Adipocyte (in vitro differentiated cells): ENCODE measurements around the gene FAM200C.

Source experiments
- DNase-seq: peaks from one replicate; pipeline ENCODE4 v3.0.0-alpha.2; 2015; ENCODE audit warnings: low read depth
- H3K27me3 ChIP-seq: replicated peaks from 2 replicates; pipeline ENCODE4 v1.7.0; 2013; ENCODE audit warnings: mild to moderate bottlenecking, low read length, moderate library complexity; ENCODE audit not compliant: control insufficient read depth, insufficient read depth
- H3K36me3 ChIP-seq: 2 replicates; pipeline ENCODE4 v1.7.0; 2013; ENCODE audit warnings: low read length, mild to moderate bottlenecking, moderate library complexity; ENCODE audit not compliant: control insufficient read depth, insufficient read depth, severe bottlenecking
- H3K4me1 ChIP-seq: 2 replicates; pipeline ENCODE4 v1.7.0; 2013; ENCODE audit warnings: mild to moderate bottlenecking, low read length, moderate library complexity; ENCODE audit not compliant: control insufficient read depth, insufficient read depth
- H3K4me3 ChIP-seq: 2 replicates; pipeline ENCODE4 v1.7.0; 2013; ENCODE audit warnings: mild to moderate bottlenecking, low read length, moderate library complexity
- H3K9ac ChIP-seq: 2 replicates; pipeline ENCODE4 v1.7.0; 2013; ENCODE audit warnings: mild to moderate bottlenecking, low read length, moderate library complexity
- H3K9me3 ChIP-seq: 2 replicates; pipeline ENCODE4 v1.7.0; 2013; ENCODE audit warnings: mild to moderate bottlenecking, low read length, moderate library complexity; ENCODE audit not compliant: control insufficient read depth

The FAM200C gene

DNA sequence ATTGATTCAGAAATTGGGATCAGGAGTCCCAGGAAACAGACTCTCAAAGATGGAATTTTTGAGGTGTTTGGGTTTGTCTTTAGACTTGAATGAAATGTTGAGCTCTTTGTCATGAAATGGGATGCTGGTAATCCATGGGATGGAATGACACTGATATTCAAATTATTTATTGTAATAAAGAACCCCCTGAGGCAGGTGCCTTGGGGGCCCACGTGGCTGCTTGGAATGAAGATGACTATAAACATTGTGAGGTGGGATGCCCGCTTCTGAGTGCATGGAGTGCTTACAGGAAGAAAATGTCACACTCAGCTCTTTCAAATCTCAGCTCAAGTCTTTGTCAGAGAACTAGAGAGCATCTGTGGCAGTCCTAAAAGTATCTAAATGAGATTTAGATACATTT, 19.8 kb downstream of the FAM200C start:
- no peak for DNase-seq
- Histone ChIP-seq H3K9me3 (no peaks in the 10 kb centered on the region), H3K36me3 (no peaks in the 10 kb centered on the region), H3K9ac (no peak overlapping the region), H3K4me1 (no peaks in the 10 kb centered on the region), H3K27me3 (peaks cover 2% of the 10 kb centered on the region), H3K4me3 (no peak overlapping the region)

GRCh38 chr5:160379511-160379910, 20.3 kb downstream of the FAM200C start:
- Histone ChIP-seq H3K4me1 (no peaks in the 10 kb centered on the region), H3K36me3 (no peaks in the 10 kb centered on the region), H3K4me3 (no peak overlapping the region), H3K9ac (no peak overlapping the region), H3K27me3 (peaks cover 6% of the 10 kb centered on the region), H3K9me3 (no peaks in the 10 kb centered on the region)
- no peak for DNase-seq

- H3K36me3 ChIP-seq = no peaks in the 10 kb centered on the region
- no peak for DNase-seq
Measured at GRCh38 chr5:160378330-160378729, 21.5 kb downstream of the FAM200C start.

GRCh38 chr5:160377651-160378050, 22.2 kb downstream of the FAM200C start:
- Histone ChIP-seq H3K4me3 (no peak overlapping the region), H3K9ac (no peak overlapping the region), H3K36me3 (no peaks in the 10 kb centered on the region), H3K27me3 (peaks cover 20% of the 10 kb centered on the region), H3K4me1 (no peaks in the 10 kb centered on the region), H3K9me3 (no peaks in the 10 kb centered on the region)
- no peak for DNase-seq

More at GRCh38 chr5:160378330-160378729, 21.5 kb downstream of the FAM200C start:
- no peaks in the 10 kb centered on the region for H3K4me1 ChIP-seq
- no peaks in the 10 kb centered on the region for H3K9me3 ChIP-seq
- H3K4me3 ChIP-seq = no peak overlapping the region
- no peak overlapping the region for H3K9ac ChIP-seq
- H3K27me3 ChIP-seq = peaks cover 16% of the 10 kb centered on the region

DNA sequence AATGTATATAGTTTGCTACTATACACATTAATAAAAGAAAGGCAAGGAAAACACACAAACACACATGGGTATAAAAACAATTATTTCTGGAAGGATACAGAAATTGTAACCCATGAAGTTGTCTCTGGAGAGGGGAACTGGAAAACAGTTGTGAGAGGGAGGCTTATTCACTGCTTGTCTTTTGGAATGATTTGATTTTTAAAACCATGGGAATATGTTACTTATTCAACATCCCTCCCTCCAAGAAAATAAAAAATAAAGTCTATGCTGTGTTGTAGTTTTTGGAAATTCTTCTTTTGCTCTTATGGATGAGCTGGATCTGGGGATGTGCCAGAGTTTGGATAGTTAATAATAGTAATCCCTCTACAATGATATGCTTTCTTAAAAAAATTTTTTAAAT, 23.4 kb downstream of the FAM200C start:
- H3K4me3 ChIP-seq = no peak overlapping the region
- peaks cover 27% of the 10 kb centered on the region for H3K27me3 ChIP-seq
- H3K4me1 ChIP-seq = no peaks in the 10 kb centered on the region
- DNase-seq = no peak
- H3K36me3 ChIP-seq = no peaks in the 10 kb centered on the region
- H3K9me3 ChIP-seq = no peaks in the 10 kb centered on the region
- H3K9ac ChIP-seq = no peak overlapping the region

DNA sequence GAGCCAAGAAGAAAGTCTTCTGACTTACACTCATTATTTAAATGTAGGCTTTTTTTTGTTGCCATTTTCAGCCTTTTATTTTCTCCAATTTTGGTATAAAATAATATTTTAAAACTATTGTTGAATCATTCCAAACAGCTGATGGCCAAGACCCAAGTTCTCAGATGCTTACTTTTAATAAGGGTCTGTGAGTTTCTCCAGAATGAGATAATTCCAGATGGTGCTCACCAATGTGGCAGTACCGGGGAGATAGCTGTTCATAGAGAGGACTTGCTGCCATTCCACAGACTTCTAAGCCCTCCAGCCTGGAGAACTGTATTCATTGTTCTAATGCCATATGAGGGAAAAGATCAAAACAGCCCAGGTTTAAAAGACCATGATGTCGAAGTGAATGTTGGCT, 24.2 kb downstream of the FAM200C start:
- H3K4me1 ChIP-seq = no peaks in the 10 kb centered on the region
- H3K27me3 ChIP-seq = peaks cover 31% of the 10 kb centered on the region
- no peak overlapping the region for H3K9ac ChIP-seq
- no peaks in the 10 kb centered on the region for H3K36me3 ChIP-seq
- H3K9me3 ChIP-seq = no peaks in the 10 kb centered on the region
- DNase-seq = no peak
- H3K4me3 ChIP-seq = no peak overlapping the region

- Histone ChIP-seq H3K4me3 (no peak overlapping the region), H3K9me3 (no peaks in the 10 kb centered on the region), H3K4me1 (no peaks in the 10 kb centered on the region), H3K36me3 (no peaks in the 10 kb centered on the region), H3K27me3 (peaks cover 31% of the 10 kb centered on the region), H3K9ac (no peak overlapping the region)
- DNase-seq = peak; percentile 41
Measured at GRCh38 chr5:160375166-160375565, 24.7 kb downstream of the FAM200C start.

DNA sequence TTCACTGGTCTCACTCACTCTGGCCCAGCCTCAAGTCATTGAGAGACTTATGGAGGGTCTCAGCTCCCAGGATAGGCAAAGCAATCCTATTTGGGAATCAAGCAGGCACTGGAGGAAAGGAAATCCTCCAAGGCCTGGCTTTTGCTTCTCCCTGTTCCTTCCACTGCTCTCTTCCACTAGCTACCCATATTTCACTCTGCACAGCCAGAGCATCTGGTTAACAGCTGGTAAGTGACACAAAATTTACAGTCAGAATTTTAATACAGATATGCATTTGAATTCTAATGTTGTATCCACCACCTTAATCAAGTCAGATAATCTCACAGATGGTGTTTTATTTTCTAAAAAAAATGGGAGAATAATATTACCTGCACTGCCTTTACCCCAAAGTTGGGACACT, 28.6 kb downstream of the FAM200C start:
- Histone ChIP-seq H3K36me3 (no peaks in the 10 kb centered on the region), H3K9me3 (peaks cover 5% of the 10 kb centered on the region), H3K4me3 (no peak overlapping the region), H3K27me3 (peaks cover 37% of the 10 kb centered on the region), H3K4me1 (peaks cover 3% of the 10 kb centered on the region), H3K9ac (no peak overlapping the region)
- no peak for DNase-seq

- peaks cover 5% of the 10 kb centered on the region for H3K9me3 ChIP-seq
- H3K27me3 ChIP-seq = peaks cover 37% of the 10 kb centered on the region
- peak overlapping the region; percentile 75 for H3K4me3 ChIP-seq
- H3K9ac ChIP-seq = no peak overlapping the region
- H3K4me1 ChIP-seq = peaks cover 3% of the 10 kb centered on the region
- H3K36me3 ChIP-seq = no peaks in the 10 kb centered on the region
- DNase-seq = no peak
Measured at GRCh38 chr5:160370713-160371034, 29.2 kb downstream of the FAM200C start.

DNA sequence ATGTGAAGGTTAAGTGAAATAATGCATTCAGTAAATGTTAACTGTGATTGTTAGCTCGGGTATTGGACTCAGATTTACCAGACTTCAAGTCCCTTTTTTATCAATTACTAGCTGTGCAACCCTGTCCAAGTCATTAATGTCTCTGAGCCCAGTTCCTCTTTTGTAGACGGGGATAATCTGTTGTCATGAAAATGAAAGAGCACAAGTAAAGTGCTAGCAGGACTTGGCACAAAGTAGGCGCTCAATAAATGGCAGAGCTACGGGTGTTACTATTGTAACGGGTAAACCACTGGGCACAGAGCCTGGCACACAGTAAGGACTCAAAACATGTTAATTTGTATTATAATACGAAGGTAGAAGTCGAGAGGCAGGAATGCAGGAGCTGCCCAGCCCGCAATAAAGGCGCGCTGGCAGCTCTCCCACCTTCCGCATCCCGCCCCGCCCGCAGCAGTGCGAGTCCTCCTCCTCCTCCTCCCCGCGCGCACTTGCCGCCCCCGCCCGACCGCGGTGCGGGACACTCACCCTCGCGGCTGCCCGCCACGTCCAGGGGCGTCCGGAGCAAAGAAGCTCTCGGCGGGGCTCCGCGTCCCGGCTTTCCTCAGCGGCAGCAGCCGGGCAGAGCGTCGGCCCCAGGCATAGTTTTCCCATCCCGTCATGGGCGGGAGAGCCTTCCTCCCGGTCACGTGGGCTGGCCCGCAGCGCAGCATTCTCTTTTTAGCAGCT, 29.7 kb downstream of the FAM200C start, which contains the start of gene C1QTNF2:
TSS of gene C1QTNF2 (minus strand) at position 637 of the 723 bp plus-strand sequence. CDS start 15,615 bp downstream, outside the sequence.
- peak; percentile 86 for DNase-seq
- Histone ChIP-seq H3K4me3 (peak within 1 kb of the TSS; percentile 75), H3K36me3 (no peaks in the 10 kb centered on the region), H3K4me1 (peaks cover 3% of the 10 kb centered on the region), H3K9ac (peak within 1 kb of the TSS; percentile 37), H3K9me3 (peaks cover 5% of the 10 kb centered on the region), H3K27me3 (peaks cover 37% of the 10 kb centered on the region)

DNA sequence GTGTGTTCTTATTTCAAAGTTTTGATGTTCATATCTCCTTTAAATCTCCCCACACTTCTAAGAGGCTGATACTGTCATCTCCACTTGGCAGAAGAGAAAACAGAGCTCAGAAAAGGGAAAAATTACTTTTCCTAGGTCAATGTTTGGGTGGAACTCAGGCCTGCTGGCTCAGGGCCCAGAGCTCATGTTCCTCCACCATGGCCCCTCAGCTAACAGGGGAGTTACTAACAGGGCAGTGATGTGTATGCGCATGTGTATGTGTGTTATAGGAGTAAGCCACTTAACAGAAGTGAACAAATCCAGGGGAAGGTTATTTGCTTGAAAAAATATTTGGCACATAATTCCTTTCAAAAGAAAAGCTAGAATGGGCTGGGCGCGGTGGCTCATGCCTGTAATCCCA, 32.0 kb downstream of the FAM200C start:
- DNase-seq = no peak
- Histone ChIP-seq H3K27me3 (peaks cover 20% of the 10 kb centered on the region), H3K9me3 (peaks cover 5% of the 10 kb centered on the region)

DNA sequence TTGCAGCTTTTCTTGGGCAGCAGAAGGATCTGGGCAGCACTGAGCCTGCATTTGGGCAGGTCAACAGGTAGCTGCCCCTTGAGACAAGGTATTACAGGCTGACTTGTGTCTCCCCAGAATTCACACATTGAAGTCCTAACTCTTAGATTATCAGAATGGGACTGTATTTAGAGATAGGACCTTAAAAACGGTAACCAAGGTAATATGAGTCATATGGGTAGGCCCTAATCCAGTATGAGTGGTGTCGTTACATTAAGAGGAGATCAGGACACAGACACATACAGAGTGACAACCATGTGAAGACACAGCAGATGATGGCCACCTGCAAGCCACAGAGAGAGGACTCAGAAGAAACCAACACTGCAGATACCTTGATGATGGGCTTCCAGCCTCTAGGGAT, 32.6 kb downstream of the FAM200C start:
- Histone ChIP-seq H3K4me3 (no peak overlapping the region), H3K9me3 (peaks cover 5% of the 10 kb centered on the region), H3K27me3 (peaks cover 17% of the 10 kb centered on the region), H3K4me1 (peaks cover 17% of the 10 kb centered on the region), H3K36me3 (no peaks in the 10 kb centered on the region), H3K9ac (no peak overlapping the region)
- DNase-seq = no peak

More for the DNA sequence above, 32.0 kb downstream of the FAM200C start:
- Histone ChIP-seq H3K4me1 (peaks cover 12% of the 10 kb centered on the region), H3K9ac (no peak overlapping the region), H3K36me3 (no peaks in the 10 kb centered on the region), H3K4me3 (no peak overlapping the region)
